Raji (cell line): Measurements from ENCODE around the gene RPAP2.

Experiments used
- POLR2A ChIP-seq: IDR thresholded peaks from 2 replicates; pipeline ENCODE4 v1.6.1; 2011; ENCODE audit warnings: low read depth, low read length, control low read depth; ENCODE audit not compliant: insufficient read depth

The RPAP2 gene

DNA sequence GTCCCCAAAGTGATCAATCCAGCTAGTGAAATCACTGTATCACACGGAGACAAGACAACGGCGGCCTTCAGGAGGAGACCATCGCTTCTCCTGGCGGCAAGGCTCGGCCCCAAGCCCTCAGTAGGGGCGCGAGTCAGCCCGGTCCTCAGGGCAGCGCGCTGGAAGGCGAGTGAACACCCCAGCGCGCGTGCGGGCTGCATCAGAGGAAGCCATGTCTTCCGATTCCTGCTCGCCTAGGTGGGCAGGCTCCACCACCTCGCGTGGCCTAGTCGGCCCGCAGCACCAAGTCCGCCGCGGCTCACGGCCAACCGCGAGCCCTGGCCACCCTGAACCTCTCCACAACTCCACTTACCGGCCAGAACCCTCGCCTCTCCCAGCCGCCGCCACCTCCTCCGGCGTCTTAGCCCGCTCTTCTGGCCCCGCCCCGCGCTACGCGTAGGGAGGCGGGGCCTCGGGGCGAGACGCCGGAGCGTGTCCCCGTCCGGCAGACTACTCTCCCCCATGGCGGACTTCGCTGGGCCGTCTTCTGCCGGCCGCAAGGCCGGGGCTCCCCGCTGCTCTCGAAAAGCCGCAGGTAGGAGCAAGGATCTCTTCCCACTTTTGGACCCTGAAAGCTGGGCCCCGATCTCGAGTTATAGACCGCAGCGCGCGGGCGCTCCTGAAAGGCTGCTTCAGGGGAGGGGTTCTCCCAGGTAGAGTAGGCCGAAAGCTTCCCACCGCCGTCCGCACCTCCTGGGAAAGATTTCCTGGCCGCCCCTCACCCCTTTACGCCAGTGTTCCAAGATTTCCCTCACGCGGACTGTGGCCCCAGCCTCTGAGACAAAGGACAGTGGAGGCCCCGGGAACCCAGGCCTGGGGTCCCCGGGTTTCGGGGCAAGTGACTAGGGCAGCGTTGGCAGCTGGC lies at the start of gene RPAP2, which contains the start of gene GLMN:
Gene RPAP2 (plus strand): TSS at position 487 of the 904 bp plus-strand sequence. CDS start 15 bp downstream, at position 502.
Gene GLMN (minus strand): TSS at position 415 of the 904 bp plus-strand sequence. CDS start 988 bp downstream, outside the sequence.
- TF ChIP-seq POLR2A, result peak; percentile 98

DNA sequence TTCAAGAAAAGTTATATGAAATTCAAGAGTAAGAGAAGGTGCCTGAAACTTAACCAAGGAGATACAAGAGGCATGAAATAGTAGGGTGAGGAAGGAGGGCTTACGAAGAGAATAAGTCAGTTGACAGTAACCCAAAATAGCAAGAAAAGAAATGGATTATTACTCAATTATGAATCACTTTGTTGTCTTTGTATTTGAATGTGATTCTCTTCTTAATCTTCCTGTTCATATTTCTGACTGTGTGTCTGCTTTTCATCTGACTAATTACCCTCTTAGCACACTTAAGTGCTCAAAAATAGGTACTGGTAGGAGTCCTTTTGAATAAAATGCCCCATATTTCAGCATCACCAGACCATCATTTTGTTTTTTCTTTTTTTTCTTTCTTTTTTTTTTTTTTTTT lies 39.5 kb upstream of the RPAP2 start:
- TF ChIP-seq POLR2A, result no peak

DNA sequence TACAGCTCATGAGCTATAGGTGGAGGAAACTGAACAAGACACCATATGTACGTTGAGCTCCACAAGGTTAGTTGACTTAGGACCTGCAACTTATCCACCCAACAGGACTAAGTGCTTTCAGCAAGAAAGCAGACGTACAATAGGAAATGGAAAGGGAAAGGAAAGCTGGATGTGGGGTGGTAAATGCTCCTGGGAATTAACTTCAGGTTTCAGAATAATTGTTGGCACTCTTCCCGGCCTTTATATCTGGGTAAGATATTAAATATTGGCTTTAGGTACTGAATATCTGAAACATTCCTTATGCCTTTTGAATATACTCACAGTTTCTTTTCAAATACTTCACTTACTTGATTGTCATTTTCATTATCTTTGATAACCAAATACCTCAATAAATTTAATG lies 36.3 kb upstream of the RPAP2 start:
- TF ChIP-seq POLR2A, result no peak

DNA sequence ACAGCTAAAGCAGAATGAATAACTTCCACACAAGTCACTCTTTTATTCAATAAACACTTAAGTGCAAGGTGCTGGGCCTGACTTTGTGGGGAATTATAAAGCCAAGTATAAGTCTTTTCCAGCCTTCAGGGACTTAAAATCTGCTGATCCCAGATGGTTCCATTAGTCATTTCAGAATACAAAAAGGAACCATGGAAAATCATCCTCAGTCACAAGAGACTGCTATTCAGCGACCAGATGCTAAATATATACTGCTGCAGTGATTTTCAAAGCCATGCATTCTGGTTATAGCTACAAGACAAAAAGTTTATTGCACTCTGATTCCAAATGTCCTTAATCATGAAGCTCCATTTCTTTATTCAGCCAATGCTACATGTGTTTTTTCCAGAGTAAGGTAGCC lies 25.8 kb upstream of the RPAP2 start:
- TF ChIP-seq POLR2A, result no peak

DNA sequence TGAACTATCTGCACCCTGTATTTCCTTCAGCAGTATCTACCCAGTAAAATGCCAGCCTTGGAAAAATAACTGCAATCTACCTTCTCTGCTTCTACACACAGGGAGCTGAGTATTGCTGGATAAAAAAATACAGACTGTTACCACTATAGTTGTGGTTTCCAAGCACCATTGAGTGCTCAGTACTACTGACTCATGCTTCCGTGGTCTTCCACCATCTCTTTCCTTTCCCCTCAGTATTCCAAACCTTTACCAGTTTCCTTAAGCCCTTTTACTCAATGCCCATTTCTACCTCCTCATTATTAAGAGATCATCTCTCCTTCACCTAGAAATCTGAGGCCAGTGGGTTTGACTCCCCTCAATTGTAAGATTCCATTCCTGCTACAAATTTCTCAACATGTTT lies 23.9 kb upstream of the RPAP2 start:
- no peak for TF ChIP-seq POLR2A

DNA sequence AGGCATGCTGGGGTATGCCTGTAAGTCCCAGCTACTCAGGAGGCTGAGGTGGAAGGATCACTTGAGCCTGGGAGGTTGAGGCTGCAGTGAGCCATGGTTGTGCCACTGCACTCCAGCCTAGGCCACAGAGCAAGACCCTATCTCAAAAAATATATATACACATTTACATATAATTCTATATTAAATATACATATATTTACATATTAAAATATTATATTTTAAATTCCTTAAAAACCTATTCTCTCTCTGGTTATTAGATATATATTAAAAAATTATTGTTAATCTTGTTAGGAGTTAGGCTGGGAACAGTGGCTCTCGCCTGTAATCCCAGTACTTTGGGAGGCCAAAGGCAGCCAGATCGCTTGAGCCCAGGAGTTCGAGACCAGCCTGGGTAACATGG lies 22.8 kb upstream of the RPAP2 start:
- no peak for TF ChIP-seq POLR2A

DNA sequence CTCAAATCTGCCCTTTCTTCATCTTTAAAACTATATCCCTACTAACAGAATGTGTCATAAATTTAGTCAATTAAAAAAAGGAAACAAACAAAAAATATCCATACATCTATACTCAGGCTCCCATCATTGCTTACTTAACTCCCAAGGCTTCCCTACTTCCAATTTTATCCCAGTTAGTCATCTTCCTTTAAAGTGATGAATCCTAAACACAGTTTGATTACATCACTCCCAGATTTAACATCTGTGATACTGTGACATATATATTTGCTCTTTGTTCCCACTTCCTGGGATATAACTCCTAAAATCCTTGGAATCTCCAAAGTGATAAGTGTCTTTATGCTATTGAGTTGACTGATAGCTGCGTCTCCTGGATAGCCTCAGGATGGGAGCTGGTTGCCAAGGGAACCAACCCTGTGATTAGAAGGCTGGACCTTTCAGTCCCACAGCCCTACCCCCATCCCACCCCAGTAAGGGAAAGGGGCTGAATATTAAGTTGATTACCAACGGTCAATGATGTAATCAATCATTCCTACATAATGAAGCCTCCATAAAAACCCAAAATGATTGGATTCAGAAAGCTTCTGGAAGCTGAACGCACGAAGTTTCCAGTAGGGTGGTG lies 21.6 kb upstream of the RPAP2 start:
- no peak for TF ChIP-seq POLR2A

DNA sequence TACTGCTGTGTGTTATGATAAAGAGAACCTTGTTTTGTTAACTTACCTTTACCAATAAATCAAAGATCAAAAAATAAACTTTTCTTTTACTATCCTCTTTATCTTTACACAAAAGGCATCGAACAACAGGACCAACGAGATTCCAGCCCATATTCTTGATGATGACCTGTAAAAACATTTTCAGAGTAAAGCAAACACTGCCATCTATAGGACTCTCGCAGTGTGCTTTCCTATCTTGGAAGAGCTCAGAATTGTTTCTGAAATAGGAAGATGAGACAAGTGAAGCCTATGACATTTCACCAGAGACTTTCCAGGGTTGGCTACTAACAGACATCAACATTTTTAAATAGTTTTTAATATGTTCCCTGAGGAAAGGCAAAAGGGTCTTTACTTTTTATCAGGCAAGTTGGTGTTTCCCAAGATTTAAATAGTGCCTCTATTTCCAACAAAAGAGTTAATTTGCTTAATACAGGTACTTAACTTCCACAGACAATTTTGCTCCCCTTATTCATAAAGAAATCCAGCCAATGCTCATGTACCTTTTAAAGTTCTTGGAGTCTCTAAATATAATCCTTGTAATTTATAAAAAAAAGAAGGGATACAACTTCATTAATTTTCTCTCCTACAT lies 7.4 kb upstream of the RPAP2 start:
- TF ChIP-seq POLR2A, result no peak

DNA sequence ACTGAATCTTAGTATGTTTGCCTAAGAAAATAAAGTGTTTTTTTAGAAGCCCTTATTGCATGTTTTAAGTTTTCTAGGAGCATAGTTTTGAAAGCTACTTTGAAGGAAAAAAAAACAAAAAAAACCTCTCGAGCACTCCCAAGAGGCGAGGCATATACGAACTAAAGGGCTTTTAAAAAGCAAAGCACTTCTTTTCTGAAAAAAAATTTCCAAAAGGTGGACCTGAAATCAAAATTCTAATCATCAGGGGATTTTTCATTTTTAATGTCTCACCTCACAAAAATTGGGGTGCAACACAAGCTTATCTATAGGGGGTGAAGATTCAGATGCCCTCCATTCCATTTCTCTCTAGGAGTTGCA lies 666 bp upstream of the RPAP2 start:
- TF ChIP-seq POLR2A, result no peak

DNA sequence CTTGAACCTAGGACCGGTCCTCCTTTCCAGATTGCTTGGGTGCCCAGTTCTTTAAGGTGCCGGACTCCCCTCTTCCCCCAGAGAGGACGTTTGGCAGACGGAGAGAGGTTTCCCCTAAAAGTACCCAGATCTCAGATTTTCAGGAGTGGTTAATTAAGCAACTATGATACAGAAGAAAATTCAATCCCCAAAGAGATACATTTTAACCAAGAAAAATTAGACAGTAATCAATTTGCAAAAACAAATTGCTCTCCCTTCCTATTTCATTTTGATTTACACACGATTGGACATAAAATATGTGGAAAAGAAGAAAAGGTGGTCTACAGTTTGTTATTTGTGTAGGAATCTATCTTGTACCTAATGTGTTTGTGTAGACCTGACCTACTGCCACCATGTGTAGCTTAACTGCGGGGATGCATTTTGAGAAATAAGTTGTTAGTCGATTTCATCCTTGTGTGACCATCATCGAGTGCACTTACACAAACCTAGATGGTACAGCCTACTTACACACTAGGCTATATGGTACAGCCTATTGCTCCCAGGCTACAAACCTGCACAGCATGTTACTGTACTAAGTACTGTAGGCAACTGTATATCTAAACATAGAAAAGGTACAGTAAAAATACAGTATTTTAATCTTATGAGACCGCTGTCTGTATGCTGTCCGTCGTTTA lies 755 bp downstream of the RPAP2 start:
- TF ChIP-seq POLR2A, result no peak

DNA sequence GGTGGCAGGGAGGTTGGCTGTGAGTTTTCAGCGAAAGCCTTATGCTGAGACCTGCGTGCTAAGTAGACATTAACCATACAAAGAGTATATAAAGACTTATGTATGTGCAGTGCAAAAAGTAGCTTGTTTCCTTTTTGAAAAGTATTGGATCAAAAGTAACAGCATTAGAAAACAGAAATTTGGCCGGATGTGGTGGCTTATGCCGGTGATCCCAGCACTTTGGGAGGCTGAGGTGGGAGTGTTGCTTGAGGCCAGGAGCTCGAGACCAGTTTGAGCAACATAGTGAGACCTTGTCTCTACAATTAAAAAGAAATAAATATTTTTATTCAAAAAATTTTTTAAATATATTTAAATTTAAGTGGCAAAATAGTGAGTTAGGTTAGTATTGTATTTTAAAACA lies 2.2 kb downstream of the RPAP2 start:
- TF ChIP-seq POLR2A, result no peak

DNA sequence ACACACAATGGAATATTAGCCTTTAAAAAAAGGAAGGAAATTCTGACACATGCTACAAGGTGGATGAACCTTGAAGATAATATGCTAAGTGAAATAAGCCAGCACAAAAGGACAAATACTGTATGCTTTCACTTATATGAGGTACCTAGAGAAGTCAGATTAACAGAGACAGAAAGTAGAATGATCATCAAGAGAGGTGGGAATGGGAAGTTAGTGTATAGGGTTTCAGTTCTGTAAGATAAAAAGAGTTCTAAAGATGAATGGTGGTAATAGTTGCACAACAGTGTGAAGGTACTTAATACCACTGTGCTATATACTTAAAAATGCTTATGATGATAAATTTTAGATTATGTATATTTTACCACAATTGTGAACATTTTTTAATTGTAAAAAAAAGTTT lies 7.2 kb downstream of the RPAP2 start:
- no peak for TF ChIP-seq POLR2A

DNA sequence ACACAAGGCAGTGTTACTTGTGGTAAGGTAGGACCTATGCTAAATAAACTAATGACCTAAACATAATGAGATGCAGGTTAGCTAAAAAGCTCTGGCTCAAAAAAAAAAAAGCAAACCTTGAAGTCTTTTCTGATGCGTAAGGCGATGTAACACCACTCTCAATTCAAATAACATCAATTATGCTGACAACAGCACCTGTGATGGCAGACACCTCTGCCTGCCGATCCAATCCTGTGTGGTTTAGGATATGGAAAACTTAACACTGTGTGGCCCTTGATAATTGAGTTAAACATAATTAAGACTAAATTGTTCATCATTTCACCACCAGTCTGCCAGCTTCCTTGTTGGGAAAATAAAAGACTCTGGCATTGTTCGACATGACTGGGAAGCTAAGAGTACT lies 9.1 kb downstream of the RPAP2 start:
- TF ChIP-seq POLR2A, result no peak

DNA sequence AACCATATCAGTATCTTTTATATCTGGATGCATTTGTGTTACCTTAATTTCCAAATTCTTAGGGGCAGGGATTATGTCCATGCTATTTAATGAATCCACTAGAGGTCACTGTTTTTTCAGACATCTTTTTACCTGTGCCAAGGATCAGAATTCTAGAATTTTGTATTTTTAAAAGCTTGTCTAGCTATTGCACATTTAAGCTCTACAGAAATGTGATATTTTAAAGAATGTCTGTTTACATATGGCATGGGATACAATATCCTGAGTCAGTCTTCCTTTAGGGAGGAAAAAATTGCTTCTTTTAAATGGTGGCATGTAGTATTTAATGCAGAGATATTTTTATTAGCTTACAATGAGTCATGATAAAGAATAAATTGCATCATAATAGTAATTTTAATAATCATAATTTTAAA lies 11.3 kb downstream of the RPAP2 start:
- no peak for TF ChIP-seq POLR2A

DNA sequence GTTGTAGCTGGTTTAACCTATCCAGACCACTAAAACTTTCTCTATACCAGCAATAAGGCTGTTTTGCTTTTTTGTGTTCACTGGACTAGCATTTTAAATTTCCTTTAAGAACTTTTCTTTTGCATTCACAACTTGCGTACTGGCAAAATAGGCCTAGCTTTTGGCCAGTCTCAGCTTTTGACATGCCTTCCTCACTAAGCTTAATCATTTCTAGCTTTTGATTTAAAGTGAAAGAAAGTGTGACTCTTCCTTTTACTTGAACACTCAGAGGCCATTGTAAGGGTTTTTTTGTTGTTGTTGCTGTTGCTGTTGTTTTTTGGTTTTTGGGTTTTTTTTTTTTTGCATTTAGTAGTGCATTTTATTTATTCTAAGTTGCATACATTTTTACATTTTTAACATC lies 15.2 kb downstream of the RPAP2 start:
- TF ChIP-seq POLR2A, result no peak

DNA sequence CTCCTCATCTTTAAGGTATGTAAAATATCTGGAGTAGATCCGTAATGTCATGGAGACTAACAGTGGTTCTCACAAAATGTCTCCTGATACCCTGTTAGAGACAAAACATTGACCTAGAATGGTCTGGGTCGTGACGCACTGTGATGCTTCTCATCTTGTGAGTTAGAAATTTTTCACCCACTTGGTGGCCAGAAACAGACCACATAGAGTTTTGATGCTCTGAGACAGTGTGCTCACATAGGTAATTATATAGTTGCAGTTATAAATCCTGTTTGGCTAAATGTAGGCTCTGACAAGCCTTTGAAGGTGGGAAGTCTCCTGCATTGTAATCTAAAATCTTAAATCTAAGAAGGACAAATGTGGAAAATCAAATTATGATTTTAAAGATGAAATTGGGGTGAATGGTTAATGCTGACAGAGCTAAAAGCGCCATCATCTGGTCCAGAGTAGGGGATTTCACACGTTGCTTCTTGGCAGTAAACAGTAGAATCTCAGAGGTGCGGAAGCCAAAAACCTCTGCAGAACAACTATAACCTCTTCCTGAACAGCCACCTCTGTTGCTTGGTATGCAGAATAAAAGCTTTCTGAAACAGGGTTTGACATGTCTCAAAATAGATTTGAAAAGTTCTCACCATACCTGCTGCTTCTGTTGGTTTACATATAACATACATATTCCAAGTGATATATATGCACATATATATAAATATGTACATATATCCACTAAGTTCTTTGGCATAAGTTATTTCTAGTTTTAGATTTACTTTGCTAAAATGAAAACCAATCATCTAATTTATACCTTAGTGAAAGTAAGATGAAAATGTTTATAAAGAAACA lies 17.1 kb downstream of the RPAP2 start:
- no peak for TF ChIP-seq POLR2A
